ENCODE measurements around the gene MCF2L2.
"Not testable (repeated sequence)": the region's sequence is repeated elsewhere in the genome, so short reads cannot be mapped to it uniquely, and the experiment has no call there.

The MCF2L2 gene

GRCh38 chr3:183182732-183183610 is 245.4 kb downstream of the MCF2L2 start:
- Histone ChIP-seq H3K36me3 (ENCODE audit: insufficient read depth, low read length) (no peaks in the 10 kb centered on the region), H3K4me1 (ENCODE audit: insufficient read depth, low read length) (no peaks in the 10 kb centered on the region), H3K9ac (ENCODE audit: low read depth, low read length) (no peak overlapping the region), H3K9me3 (ENCODE audit: control insufficient read depth, insufficient read depth, low read length) (no peaks in the 10 kb centered on the region)

- Histone ChIP-seq H3K4me1 (ENCODE audit: insufficient read depth, low read length) (no peaks in the 10 kb centered on the region), H3K9me3 (ENCODE audit: control insufficient read depth, insufficient read depth, low read length) (no peaks in the 10 kb centered on the region), H3K36me3 (ENCODE audit: insufficient read depth, low read length) (no peaks in the 10 kb centered on the region), H3K9ac (ENCODE audit: low read depth, low read length) (no peak overlapping the region)
Observed at GRCh38 chr3:183182073-183182472, 246.3 kb downstream of the MCF2L2 start.

- Histone ChIP-seq H3K36me3 (ENCODE audit: insufficient read depth, low read length) (no peaks in the 10 kb centered on the region), H3K9ac (ENCODE audit: low read depth, low read length) (no peak overlapping the region), H3K4me1 (ENCODE audit: insufficient read depth, low read length) (no peaks in the 10 kb centered on the region), H3K9me3 (ENCODE audit: control insufficient read depth, insufficient read depth, low read length) (no peaks in the 10 kb centered on the region)
Observed at GRCh38 chr3:183181606-183182005, 246.8 kb downstream of the MCF2L2 start.

GRCh38 chr3:183180784-183181295 is 247.6 kb downstream of the MCF2L2 start:
- Histone ChIP-seq H3K36me3 (ENCODE audit: insufficient read depth, low read length) (no peaks in the 10 kb centered on the region), H3K9ac (ENCODE audit: low read depth, low read length) (no peak overlapping the region), H3K9me3 (ENCODE audit: control insufficient read depth, insufficient read depth, low read length) (no peaks in the 10 kb centered on the region), H3K4me1 (ENCODE audit: insufficient read depth, low read length) (no peaks in the 10 kb centered on the region)

GRCh38 chr3:183180110-183180783 is 248.2 kb downstream of the MCF2L2 start:
- Histone ChIP-seq H3K36me3 (ENCODE audit: insufficient read depth, low read length) (no peaks in the 10 kb centered on the region), H3K9me3 (ENCODE audit: control insufficient read depth, insufficient read depth, low read length) (no peaks in the 10 kb centered on the region), H3K9ac (ENCODE audit: low read depth, low read length) (peak overlapping the region; percentile 74; the same call in 1 of the 2 replicates), H3K4me1 (ENCODE audit: insufficient read depth, low read length) (no peaks in the 10 kb centered on the region)

- H3K4me1 ChIP-seq (ENCODE audit: insufficient read depth, low read length); H3K36me3 ChIP-seq (ENCODE audit: insufficient read depth, low read length); H3K9me3 ChIP-seq (ENCODE audit: control insufficient read depth, insufficient read depth, low read length): not testable (repeated sequence)
- H3K9ac ChIP-seq (ENCODE audit: low read depth, low read length): peak overlapping the region; percentile 74
Observed at GRCh38 chr3:183179550-183179908, 248.9 kb downstream of the MCF2L2 start.

GRCh38 chr3:183178833-183179549 is 249.4 kb downstream of the MCF2L2 start:
- Histone ChIP-seq H3K9ac (ENCODE audit: low read depth, low read length) (peak overlapping the region; percentile 74), H3K36me3 (ENCODE audit: insufficient read depth, low read length) (no peaks in the 10 kb centered on the region), H3K4me1 (ENCODE audit: insufficient read depth, low read length) (no peaks in the 10 kb centered on the region), H3K9me3 (ENCODE audit: control insufficient read depth, insufficient read depth, low read length) (no peaks in the 10 kb centered on the region)

- Histone ChIP-seq H3K36me3 (ENCODE audit: insufficient read depth, low read length) (no peaks in the 10 kb centered on the region), H3K9ac (ENCODE audit: low read depth, low read length) (peak overlapping the region; percentile 74; the same call in 1 of the 2 replicates), H3K4me1 (ENCODE audit: insufficient read depth, low read length) (no peaks in the 10 kb centered on the region), H3K9me3 (ENCODE audit: control insufficient read depth, insufficient read depth, low read length) (no peaks in the 10 kb centered on the region)
Observed at GRCh38 chr3:183178512-183178832, 249.9 kb downstream of the MCF2L2 start.

GRCh38 chr3:183172051-183172639 is 256.3 kb downstream of the MCF2L2 start:
- no peaks in the 10 kb centered on the region for H3K36me3 ChIP-seq (ENCODE audit: insufficient read depth, low read length)
- H3K9ac ChIP-seq (ENCODE audit: low read depth, low read length): no peak overlapping the region
- no peaks in the 10 kb centered on the region for H3K9me3 ChIP-seq (ENCODE audit: control insufficient read depth, insufficient read depth, low read length)
- no peaks in the 10 kb centered on the region for H3K4me1 ChIP-seq (ENCODE audit: insufficient read depth, low read length)

- not testable (repeated sequence) for H3K36me3 ChIP-seq (ENCODE audit: insufficient read depth, low read length); H3K9me3 ChIP-seq (ENCODE audit: control insufficient read depth, insufficient read depth, low read length); H3K4me1 ChIP-seq (ENCODE audit: insufficient read depth, low read length); H3K9ac ChIP-seq (ENCODE audit: low read depth, low read length)
Observed at GRCh38 chr3:183167975-183168374, 260.4 kb downstream of the MCF2L2 start.

GRCh38 chr3:183163563-183163962 is 264.9 kb downstream of the MCF2L2 start:
- no peaks in the 10 kb centered on the region for H3K9me3 ChIP-seq (ENCODE audit: control insufficient read depth, insufficient read depth, low read length)
- peaks cover 10% of the 10 kb centered on the region; the same call in 1 of the 2 replicates for H3K4me1 ChIP-seq (ENCODE audit: insufficient read depth, low read length)
- H3K9ac ChIP-seq (ENCODE audit: low read depth, low read length): no peak overlapping the region
- no peaks in the 10 kb centered on the region for H3K36me3 ChIP-seq (ENCODE audit: insufficient read depth, low read length)

GRCh38 chr3:183161552-183162336 is 266.7 kb downstream of the MCF2L2 start:
- Histone ChIP-seq H3K9ac (ENCODE audit: low read depth, low read length) (peak overlapping the region; percentile 74; the same call in 1 of the 2 replicates), H3K4me1 (ENCODE audit: insufficient read depth, low read length) (peaks cover 11% of the 10 kb centered on the region; the same call in 1 of the 2 replicates), H3K9me3 (ENCODE audit: control insufficient read depth, insufficient read depth, low read length) (no peaks in the 10 kb centered on the region), H3K36me3 (ENCODE audit: insufficient read depth, low read length) (no peaks in the 10 kb centered on the region)

- Histone ChIP-seq H3K36me3 (ENCODE audit: insufficient read depth, low read length) (no peaks in the 10 kb centered on the region), H3K9ac (ENCODE audit: low read depth, low read length) (no peak overlapping the region), H3K9me3 (ENCODE audit: control insufficient read depth, insufficient read depth, low read length) (no peaks in the 10 kb centered on the region), H3K4me1 (ENCODE audit: insufficient read depth, low read length) (peaks cover 11% of the 10 kb centered on the region; the same call in 1 of the 2 replicates)
Observed at GRCh38 chr3:183160616-183161015, 267.8 kb downstream of the MCF2L2 start.

Measured in ES-I3 (cell line).